OCI-LY3 (cell line): ENCODE results near the gene JUN.

ENCODE experiments used
- H2AFZ ChIP-seq: fragments of 200-600, 300-600 bp; shearing (Covaris generic); 2 replicates; pipeline ENCODE4 v1.6.0; 2014; ENCODE audit warnings: antibody characterized with exemption, low read depth, low read length
- H3K27ac ChIP-seq: fragments of 200-600, 300-600 bp; sonication (generic); 2 replicates; pipeline ENCODE4 v1.5.1; 2014; ENCODE audit warnings: mild to moderate bottlenecking, low read length, moderate library complexity, mixed read lengths
- H3K27me3 ChIP-seq: fragments of 200-600, 300-600 bp; sonication (generic); 2 replicates; pipeline ENCODE4 v1.6.1; 2014; ENCODE audit warnings: low read depth, low read length, mixed read lengths
- H3K36me3 ChIP-seq: fragments of 200-600, 300-600 bp; sonication (generic); replicated peaks from 2 replicates; pipeline ENCODE3; 2014; ENCODE audit warnings: low read depth, low read length, mixed read lengths
- H3K4me1 ChIP-seq: fragments of 300-600, 200-600 bp; sonication (generic); 2 replicates; pipeline ENCODE4 v1.6.1; 2014; ENCODE audit warnings: low read length, mixed read lengths
- H3K4me2 ChIP-seq: fragments of 200-600, 300-600 bp; sonication (generic); 2 replicates; pipeline ENCODE4 v1.6.1; 2014; ENCODE audit warnings: low read length, mixed read lengths
- H3K4me3 ChIP-seq: fragments of 300-600, 200-600 bp; sonication (generic); 2 replicates; pipeline ENCODE4 v1.5.1; 2014; ENCODE audit warnings: antibody characterized with exemption, mild to moderate bottlenecking, low read length, moderate library complexity
- H3K79me2 ChIP-seq: fragments of 300-600, 200-600 bp; shearing (Covaris generic); 2 replicates; pipeline ENCODE4 v1.6.1; 2014; ENCODE audit warnings: mild to moderate bottlenecking, low read length, mixed read lengths
- H3K9ac ChIP-seq: fragments of 300-600, 200-600 bp; shearing (Covaris generic); 2 replicates; pipeline ENCODE4 v1.6.0; 2014; ENCODE audit warnings: mild to moderate bottlenecking, low read length, moderate library complexity
- H3K9me3 ChIP-seq: fragments of 200-600, 300-600 bp; shearing (Covaris generic); 2 replicates; pipeline ENCODE4 v1.6.1; 2014; ENCODE audit warnings: low read length, mixed read lengths; ENCODE audit not compliant: insufficient read depth
- H4K20me1 ChIP-seq: fragments of 200-600, 300-600 bp; sonication (generic); 2 replicates; pipeline ENCODE4 v1.6.1; 2016; ENCODE audit warnings: low read length, mixed read lengths; ENCODE audit not compliant: insufficient read depth
- EZH2phosphoT487 ChIP-seq: fragments of 200-600 bp; shearing (Covaris generic); IDR thresholded peaks from 2 replicates; pipeline ENCODE4 v1.6.1; 2018; ENCODE audit warnings: antibody characterized with exemption, mixed run types, low read depth
- TF ChIP-seq, protein P1 (sequence below): fragments of 200-600, 300-600 bp; sonication (generic); IDR thresholded peaks from 2 replicates; pipeline ENCODE4 v1.5.1; 2014; ENCODE audit warnings: antibody characterized with exemption, low read length, low read depth

JUN gene

DNA sequence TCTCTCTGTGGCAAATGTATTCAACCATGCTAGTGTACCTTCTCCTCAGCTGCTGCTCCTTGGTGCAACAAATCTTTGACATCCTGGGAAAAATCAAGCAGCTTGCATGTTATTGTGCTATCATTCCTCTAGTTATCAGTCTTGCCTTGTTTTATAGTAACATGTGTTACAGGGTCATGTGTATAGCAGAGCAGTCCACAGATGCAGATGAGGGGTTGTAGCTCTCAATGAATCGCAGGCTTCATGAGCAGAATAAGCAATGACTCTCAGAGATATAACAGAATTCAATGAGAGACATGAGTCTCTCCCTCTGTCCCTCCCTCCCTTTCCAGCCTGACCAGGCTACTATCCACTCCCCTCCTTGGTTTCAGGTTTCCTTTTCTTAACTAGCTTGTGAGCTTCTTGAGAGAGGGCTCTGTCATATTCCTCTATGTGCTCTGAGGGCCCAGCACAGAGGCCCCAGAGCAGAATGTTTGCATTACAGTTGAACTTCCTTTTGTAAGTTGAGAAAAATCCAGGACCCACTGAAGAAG is 15.1 kb upstream of the JUN start:
- Histone ChIP-seq H4K20me1 (no peaks in the 10 kb centered on the region), H3K4me1 (no peaks in the 10 kb centered on the region), H3K4me3 (no peak overlapping the region), H3K79me2 (no peaks in the 10 kb centered on the region), H3K27ac (no peak overlapping the region), H3K4me2 (no peak overlapping the region), H3K9me3 (no peaks in the 10 kb centered on the region), H3K36me3 (no peaks in the 10 kb centered on the region), H2AFZ (no peak overlapping the region), H3K9ac (no peak overlapping the region), H3K27me3 (no peaks in the 10 kb centered on the region)
- no peak for TF ChIP-seq EZH2phosphoT487
- TF ChIP-seq, protein P1, sequence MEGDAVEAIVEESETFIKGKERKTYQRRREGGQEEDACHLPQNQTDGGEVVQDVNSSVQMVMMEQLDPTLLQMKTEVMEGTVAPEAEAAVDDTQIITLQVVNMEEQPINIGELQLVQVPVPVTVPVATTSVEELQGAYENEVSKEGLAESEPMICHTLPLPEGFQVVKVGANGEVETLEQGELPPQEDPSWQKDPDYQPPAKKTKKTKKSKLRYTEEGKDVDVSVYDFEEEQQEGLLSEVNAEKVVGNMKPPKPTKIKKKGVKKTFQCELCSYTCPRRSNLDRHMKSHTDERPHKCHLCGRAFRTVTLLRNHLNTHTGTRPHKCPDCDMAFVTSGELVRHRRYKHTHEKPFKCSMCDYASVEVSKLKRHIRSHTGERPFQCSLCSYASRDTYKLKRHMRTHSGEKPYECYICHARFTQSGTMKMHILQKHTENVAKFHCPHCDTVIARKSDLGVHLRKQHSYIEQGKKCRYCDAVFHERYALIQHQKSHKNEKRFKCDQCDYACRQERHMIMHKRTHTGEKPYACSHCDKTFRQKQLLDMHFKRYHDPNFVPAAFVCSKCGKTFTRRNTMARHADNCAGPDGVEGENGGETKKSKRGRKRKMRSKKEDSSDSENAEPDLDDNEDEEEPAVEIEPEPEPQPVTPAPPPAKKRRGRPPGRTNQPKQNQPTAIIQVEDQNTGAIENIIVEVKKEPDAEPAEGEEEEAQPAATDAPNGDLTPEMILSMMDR: no peak

DNA sequence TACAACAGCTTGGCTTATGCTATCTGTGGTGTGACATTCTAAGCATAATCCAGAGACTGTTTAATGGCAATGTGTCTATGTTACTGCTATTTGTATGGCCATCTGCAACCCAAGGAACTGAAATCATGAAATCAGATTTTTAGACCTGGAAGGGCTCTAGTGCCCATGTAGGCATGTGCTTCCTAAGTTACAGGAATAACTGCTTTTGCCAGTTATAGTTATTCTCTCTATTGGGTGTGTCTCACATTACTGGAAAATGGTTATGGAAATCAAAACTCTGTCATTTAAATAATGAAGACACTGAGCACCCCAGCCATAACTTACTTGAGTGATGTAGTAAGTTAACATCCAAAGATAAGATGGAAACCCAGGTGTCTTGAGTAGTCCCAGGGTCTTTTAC is 12.6 kb upstream of the JUN start:
- Histone ChIP-seq H3K9ac (no peak overlapping the region), H3K4me3 (no peak overlapping the region), H3K27ac (no peak overlapping the region), H3K4me1 (no peaks in the 10 kb centered on the region), H3K27me3 (no peaks in the 10 kb centered on the region), H3K36me3 (no peaks in the 10 kb centered on the region), H4K20me1 (no peaks in the 10 kb centered on the region), H3K79me2 (no peaks in the 10 kb centered on the region), H3K4me2 (no peak overlapping the region), H2AFZ (no peak overlapping the region), H3K9me3 (no peaks in the 10 kb centered on the region)
- TF ChIP-seq, protein P1: no peak
- TF ChIP-seq EZH2phosphoT487: no peak

DNA sequence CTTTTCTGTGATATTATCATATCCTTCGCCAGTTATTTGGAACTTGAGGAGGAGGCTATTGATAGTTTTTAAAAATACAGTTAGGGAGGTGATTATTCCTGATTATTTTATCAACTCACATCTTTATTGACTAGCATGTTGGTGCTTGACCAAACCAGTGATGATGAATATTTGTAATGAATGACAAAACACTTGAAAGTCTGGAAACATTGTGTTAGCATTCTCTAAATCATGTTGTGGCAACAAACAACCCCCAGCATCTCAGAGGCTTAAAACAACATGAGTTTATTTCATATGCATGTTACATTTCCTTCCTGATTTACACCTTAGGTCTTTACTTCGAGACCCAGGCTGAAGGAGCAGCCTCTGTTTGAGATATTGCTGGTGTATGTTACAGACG is 10.7 kb upstream of the JUN start:
- H3K4me3 ChIP-seq: no peak overlapping the region
- TF ChIP-seq EZH2phosphoT487: no peak
- TF ChIP-seq, protein P1: no peak

GRCh38 chr1:58792846-58793245 is 9.0 kb upstream of the JUN start:
- Histone ChIP-seq H3K9me3 (no peaks in the 10 kb centered on the region), H3K9ac (no peak overlapping the region), H3K27ac (no peak overlapping the region), H3K4me2 (no peak overlapping the region), H3K27me3 (no peaks in the 10 kb centered on the region), H2AFZ (no peak overlapping the region), H3K36me3 (no peaks in the 10 kb centered on the region), H3K4me1 (no peaks in the 10 kb centered on the region), H3K4me3 (no peak overlapping the region), H4K20me1 (no peaks in the 10 kb centered on the region), H3K79me2 (no peaks in the 10 kb centered on the region)
- no peak for TF ChIP-seq EZH2phosphoT487
- TF ChIP-seq, protein P1: no peak

More for the DNA sequence above, 10.7 kb upstream of the JUN start:
- Histone ChIP-seq H3K4me2 (no peak overlapping the region), H4K20me1 (no peaks in the 10 kb centered on the region), H3K27ac (no peak overlapping the region), H3K79me2 (no peaks in the 10 kb centered on the region), H3K36me3 (no peaks in the 10 kb centered on the region), H3K9me3 (no peaks in the 10 kb centered on the region), H3K9ac (no peak overlapping the region), H2AFZ (no peak overlapping the region), H3K27me3 (no peaks in the 10 kb centered on the region), H3K4me1 (no peaks in the 10 kb centered on the region)
